HepG2 (cell line): ENCODE results near the gene TMPO. TPM values are rescaled to one million over a fixed set of nuclear protein-coding genes. Genes with fewer than 3 reads are reported as not detected.
A peak's percentile ranks its signal among the peaks of the same experiment; 100 is the strongest.

Source experiments
- ELF3 ChIP-seq: IDR thresholded peaks from 2 replicates; pipeline ENCODE4 v1.6.1; 2016; ENCODE audit warnings: missing genetic modification reagents, missing compliant biosample characterization
- GATAD1 ChIP-seq: IDR thresholded peaks from 2 replicates; pipeline ENCODE4 v1.6.1; 2016; ENCODE audit warnings: missing genetic modification reagents, missing compliant biosample characterization
- NFYC ChIP-seq: IDR thresholded peaks from 2 replicates; pipeline ENCODE4 v1.6.1; 2016; ENCODE audit warnings: missing genetic modification reagents, missing compliant biosample characterization
- RARG ChIP-seq: sonication (generic); formaldehyde crosslinking; IDR thresholded peaks from 2 replicates; pipeline ENCODE4 v1.4.0; 2020; ENCODE audit warnings: low read depth, mild to moderate bottlenecking, missing genetic modification reagents
- TBX3 ChIP-seq: fragments of 450-650 bp; IDR thresholded peaks from 2 replicates; pipeline ENCODE4 v1.6.1; 2017; ENCODE audit warnings: antibody characterized with exemption, mild to moderate bottlenecking, inconsistent platforms, borderline replicate concordance
- TGIF2 ChIP-seq: IDR thresholded peaks from 2 replicates; pipeline ENCODE4 v1.6.1; 2016; ENCODE audit warnings: control low read depth, missing compliant biosample characterization
- ZNF160 ChIP-seq: sonication (generic); formaldehyde crosslinking; IDR thresholded peaks from 2 replicates; pipeline ENCODE4 v1.8.0; 2022; ENCODE audit warnings: mild to moderate bottlenecking, inconsistent platforms, missing genetic modification reagents
- ZNF224 ChIP-seq: sonication (generic); formaldehyde crosslinking; IDR thresholded peaks from 2 replicates; pipeline ENCODE4 v1.5.0; 2020; ENCODE audit warnings: mild to moderate bottlenecking, missing genetic modification reagents
- ZNF234 ChIP-seq: sonication (generic); formaldehyde crosslinking; conservative IDR thresholded peaks from 2 replicates; pipeline ENCODE4 v1.5.1; 2020; ENCODE audit warnings: mild to moderate bottlenecking, missing genetic modification reagents
- ZNF3 ChIP-seq: IDR thresholded peaks from 2 replicates; pipeline ENCODE4 v1.7.0; 2017; ENCODE audit warnings: inconsistent platforms
- ZNF317 ChIP-seq: sonication (generic); formaldehyde crosslinking; IDR thresholded peaks from 2 replicates; pipeline ENCODE4 v1.5.0; 2020; ENCODE audit warnings: mild to moderate bottlenecking, missing genetic modification reagents
- ZSCAN12 ChIP-seq: sonication (generic); formaldehyde crosslinking; IDR thresholded peaks from 2 replicates; pipeline ENCODE4 v1.9.0; 2021; ENCODE audit warnings: mild to moderate bottlenecking, missing genetic modification reagents
- polyA plus RNA-seq, 8 experiments: library from polyadenylated mRNA; depleted of rRNA in 3 of 8; stranded (reverse) in 7 of 8; unstranded in 1 of 8; fragments of >200 nt; fragmentation: Illumina TruSeq in 4 of 8; extraction: Trizol in 4 of 8; gene quantifications; 2 replicates each; pipeline versions ENCODE4 v1.2.1 to v1.2.3, GENCODE V29; 2011 to 2016; ENCODE audit warnings: low read depth in 4 of 8, missing spikeins in 1 of 8, mixed read lengths in 1 of 8; ENCODE audit not compliant: insufficient read depth in 1 of 8
- total RNA-seq, 5 experiments: library from RNA; depleted of rRNA; stranded (reverse); fragments of >200 nt; fragmentation: Illumina TruSeq; extraction: Trizol; gene quantifications; 2 replicates each; pipeline ENCODE4 v1.2.3, GENCODE V29; 2016; ENCODE audit warnings: low read depth in 1 of 5
- TF ChIP-seq, protein P1 (sequence below): IDR thresholded peaks from 2 replicates; pipeline ENCODE4 v1.4.0; 2020; ENCODE audit warnings: mild to moderate bottlenecking, missing genetic modification reagents
- TF ChIP-seq, protein P2 (sequence below): sonication (generic); formaldehyde crosslinking; IDR thresholded peaks from 2 replicates; pipeline ENCODE4 v1.4.0; 2020; ENCODE audit warnings: mild to moderate bottlenecking, missing genetic modification reagents
- TF ChIP-seq, protein P3 (sequence below): sonication (generic); formaldehyde crosslinking; IDR thresholded peaks from 2 replicates; pipeline ENCODE4 v1.8.0; 2023; ENCODE audit warnings: mild to moderate bottlenecking, missing genetic modification reagents
- TF ChIP-seq, protein P4 (sequence below): sonication (generic); formaldehyde crosslinking; IDR thresholded peaks from 2 replicates; pipeline ENCODE4 v1.5.0; 2020; ENCODE audit warnings: mild to moderate bottlenecking, missing genetic modification reagents, borderline replicate concordance
- TF ChIP-seq, protein P5 (sequence below): sonication (generic); formaldehyde crosslinking; IDR thresholded peaks from 2 replicates; pipeline ENCODE4 v1.9.0; 2021; ENCODE audit warnings: missing genetic modification reagents, borderline replicate concordance

Gene TMPO
- total and polyA plus RNA-seq, 2 of the 13 experiments (the other 11 are each of a cell fraction or from before 2014, with no cell fraction given): 24.2 to 167 TPM

DNA sequence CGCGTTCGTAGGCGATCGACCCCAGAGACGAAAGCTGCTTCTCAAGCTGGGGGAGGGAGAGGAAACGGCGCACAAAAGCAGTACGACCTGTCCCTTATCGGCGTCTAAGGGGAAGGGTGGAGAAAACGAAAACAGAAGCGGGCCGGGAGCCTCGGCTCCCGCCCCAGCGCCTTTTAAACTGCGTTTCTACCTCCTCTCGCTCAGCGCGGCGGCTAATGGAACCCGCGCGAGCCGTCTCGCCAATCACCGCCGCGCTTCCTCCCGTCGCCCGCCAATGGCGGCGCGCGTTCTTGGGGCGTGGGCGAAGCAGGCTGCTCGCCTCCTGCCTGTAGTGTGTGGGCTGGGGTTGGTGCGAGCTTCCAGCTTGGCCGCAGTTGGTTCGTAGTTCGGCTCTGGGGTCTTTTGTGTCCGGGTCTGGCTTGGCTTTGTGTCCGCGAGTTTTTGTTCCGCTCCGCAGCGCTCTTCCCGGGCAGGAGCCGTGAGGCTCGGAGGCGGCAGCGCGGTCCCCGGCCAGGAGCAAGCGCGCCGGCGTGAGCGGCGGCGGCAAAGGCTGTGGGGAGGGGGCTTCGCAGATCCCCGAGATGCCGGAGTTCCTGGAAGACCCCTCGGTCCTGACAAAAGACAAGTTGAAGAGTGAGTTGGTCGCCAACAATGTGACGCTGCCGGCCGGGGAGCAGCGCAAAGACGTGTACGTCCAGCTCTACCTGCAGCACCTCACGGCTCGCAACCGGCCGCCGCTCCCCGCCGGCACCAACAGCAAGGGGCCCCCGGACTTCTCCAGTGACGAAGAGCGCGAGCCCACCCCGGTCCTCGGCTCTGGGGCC, at the start of gene TMPO (continued):
- TF ChIP-seq, protein P1, sequence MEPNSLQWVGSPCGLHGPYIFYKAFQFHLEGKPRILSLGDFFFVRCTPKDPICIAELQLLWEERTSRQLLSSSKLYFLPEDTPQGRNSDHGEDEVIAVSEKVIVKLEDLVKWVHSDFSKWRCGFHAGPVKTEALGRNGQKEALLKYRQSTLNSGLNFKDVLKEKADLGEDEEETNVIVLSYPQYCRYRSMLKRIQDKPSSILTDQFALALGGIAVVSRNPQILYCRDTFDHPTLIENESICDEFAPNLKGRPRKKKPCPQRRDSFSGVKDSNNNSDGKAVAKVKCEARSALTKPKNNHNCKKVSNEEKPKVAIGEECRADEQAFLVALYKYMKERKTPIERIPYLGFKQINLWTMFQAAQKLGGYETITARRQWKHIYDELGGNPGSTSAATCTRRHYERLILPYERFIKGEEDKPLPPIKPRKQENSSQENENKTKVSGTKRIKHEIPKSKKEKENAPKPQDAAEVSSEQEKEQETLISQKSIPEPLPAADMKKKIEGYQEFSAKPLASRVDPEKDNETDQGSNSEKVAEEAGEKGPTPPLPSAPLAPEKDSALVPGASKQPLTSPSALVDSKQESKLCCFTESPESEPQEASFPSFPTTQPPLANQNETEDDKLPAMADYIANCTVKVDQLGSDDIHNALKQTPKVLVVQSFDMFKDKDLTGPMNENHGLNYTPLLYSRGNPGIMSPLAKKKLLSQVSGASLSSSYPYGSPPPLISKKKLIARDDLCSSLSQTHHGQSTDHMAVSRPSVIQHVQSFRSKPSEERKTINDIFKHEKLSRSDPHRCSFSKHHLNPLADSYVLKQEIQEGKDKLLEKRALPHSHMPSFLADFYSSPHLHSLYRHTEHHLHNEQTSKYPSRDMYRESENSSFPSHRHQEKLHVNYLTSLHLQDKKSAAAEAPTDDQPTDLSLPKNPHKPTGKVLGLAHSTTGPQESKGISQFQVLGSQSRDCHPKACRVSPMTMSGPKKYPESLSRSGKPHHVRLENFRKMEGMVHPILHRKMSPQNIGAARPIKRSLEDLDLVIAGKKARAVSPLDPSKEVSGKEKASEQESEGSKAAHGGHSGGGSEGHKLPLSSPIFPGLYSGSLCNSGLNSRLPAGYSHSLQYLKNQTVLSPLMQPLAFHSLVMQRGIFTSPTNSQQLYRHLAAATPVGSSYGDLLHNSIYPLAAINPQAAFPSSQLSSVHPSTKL (CRISPR knock-in tag): no peak
- TF ChIP-seq ZNF234 (CRISPR knock-in tag) (no peak), GATAD1 (CRISPR knock-in tag) (peak; percentile 89), ZNF160 (CRISPR knock-in tag) (peak; percentile 74; the same call in 1 of the 2 replicates), NFYC (CRISPR knock-in tag) (peak; percentile 98), ZNF224 (no peak), ELF3 (0 out of 2 replicates have a peak, but pooled peaks have one; percentile 51), ZNF3 (no peak), TBX3 (no peak), ZNF317 (CRISPR knock-in tag) (peak; percentile 89), RARG (CRISPR knock-in tag) (no peak), TGIF2 (CRISPR knock-in tag) (0 out of 2 replicates have a peak, but pooled peaks have one; percentile 14), ZSCAN12 (CRISPR knock-in tag) (0 out of 2 replicates have a peak, but pooled peaks have one; percentile 73)
- TF ChIP-seq, protein P2, sequence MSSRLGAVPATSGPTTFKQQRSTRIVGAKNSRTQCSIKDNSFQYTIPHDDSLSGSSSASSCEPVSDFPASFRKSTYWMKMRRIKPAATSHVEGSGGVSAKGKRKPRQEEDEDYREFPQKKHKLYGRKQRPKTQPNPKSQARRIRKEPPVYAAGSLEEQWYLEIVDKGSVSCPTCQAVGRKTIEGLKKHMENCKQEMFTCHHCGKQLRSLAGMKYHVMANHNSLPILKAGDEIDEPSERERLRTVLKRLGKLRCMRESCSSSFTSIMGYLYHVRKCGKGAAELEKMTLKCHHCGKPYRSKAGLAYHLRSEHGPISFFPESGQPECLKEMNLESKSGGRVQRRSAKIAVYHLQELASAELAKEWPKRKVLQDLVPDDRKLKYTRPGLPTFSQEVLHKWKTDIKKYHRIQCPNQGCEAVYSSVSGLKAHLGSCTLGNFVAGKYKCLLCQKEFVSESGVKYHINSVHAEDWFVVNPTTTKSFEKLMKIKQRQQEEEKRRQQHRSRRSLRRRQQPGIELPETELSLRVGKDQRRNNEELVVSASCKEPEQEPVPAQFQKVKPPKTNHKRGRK (CRISPR knock-in tag): no peak
- TF ChIP-seq, protein P3, sequence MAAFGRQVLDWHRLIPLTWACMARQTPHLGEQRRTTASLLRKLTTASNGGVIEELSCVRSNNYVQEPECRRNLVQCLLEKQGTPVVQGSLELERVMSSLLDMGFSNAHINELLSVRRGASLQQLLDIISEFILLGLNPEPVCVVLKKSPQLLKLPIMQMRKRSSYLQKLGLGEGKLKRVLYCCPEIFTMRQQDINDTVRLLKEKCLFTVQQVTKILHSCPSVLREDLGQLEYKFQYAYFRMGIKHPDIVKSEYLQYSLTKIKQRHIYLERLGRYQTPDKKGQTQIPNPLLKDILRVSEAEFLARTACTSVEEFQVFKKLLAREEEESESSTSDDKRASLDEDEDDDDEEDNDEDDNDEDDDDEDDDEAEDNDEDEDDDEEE (CRISPR knock-in tag): peak; percentile 32; the same call in 1 of the 2 replicates
- TF ChIP-seq, protein P4, sequence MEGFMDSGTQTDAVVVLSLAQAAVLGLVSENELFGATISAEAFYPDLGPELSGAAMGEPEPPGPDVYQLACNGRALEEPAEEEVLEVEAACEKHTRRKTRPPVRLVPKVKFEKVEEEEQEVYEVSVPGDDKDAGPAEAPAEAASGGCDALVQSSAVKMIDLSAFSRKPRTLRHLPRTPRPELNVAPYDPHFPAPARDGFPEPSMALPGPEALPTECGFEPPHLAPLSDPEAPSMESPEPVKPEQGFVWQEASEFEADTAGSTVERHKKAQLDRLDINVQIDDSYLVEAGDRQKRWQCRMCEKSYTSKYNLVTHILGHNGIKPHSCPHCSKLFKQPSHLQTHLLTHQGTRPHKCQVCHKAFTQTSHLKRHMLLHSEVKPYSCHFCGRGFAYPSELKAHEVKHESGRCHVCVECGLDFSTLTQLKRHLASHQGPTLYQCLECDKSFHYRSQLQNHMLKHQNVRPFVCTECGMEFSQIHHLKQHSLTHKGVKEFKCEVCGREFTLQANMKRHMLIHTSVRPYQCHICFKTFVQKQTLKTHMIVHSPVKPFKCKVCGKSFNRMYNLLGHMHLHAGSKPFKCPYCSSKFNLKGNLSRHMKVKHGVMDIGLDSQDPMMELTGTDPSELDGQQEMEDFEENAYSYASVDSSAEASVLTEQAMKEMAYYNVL (CRISPR knock-in tag): 0 out of 2 replicates have a peak, but pooled peaks have one; percentile 59
- TF ChIP-seq, protein P5, sequence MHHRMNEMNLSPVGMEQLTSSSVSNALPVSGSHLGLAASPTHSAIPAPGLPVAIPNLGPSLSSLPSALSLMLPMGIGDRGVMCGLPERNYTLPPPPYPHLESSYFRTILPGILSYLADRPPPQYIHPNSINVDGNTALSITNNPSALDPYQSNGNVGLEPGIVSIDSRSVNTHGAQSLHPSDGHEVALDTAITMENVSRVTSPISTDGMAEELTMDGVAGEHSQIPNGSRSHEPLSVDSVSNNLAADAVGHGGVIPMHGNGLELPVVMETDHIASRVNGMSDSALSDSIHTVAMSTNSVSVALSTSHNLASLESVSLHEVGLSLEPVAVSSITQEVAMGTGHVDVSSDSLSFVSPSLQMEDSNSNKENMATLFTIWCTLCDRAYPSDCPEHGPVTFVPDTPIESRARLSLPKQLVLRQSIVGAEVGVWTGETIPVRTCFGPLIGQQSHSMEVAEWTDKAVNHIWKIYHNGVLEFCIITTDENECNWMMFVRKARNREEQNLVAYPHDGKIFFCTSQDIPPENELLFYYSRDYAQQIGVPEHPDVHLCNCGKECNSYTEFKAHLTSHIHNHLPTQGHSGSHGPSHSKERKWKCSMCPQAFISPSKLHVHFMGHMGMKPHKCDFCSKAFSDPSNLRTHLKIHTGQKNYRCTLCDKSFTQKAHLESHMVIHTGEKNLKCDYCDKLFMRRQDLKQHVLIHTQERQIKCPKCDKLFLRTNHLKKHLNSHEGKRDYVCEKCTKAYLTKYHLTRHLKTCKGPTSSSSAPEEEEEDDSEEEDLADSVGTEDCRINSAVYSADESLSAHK (CRISPR knock-in tag): no peak
